CD1c-positive myeloid dendritic cell (primary cell): ENCODE measurements around the gene NTRK3.

Source experiments
- DNase-seq: peaks from one replicate; pipeline ENCODE4 v3.0.0-alpha.2; 2016; ENCODE audit errors: extremely low spot score

NTRK3 gene

DNA sequence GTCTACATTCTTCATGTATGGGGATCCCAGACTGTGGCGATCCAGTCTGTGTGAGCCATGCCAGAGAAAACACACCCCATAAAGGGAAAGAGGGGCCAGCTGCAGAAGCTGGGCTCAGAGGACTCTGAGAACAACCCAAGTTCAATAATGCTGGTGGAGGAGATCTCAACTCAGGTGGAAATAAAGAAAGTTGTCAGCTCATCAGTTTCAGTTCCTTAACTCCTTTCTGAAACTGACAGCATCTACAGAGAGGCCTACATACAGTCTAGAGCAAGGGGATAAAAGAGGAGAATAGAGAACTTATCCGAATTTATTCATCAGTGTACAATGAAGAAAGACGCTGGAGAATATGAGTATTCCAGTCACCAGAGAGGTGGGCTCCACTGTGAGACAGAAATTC is 77.0 kb downstream of the NTRK3 start:
- DNase-seq, result no peak

DNA sequence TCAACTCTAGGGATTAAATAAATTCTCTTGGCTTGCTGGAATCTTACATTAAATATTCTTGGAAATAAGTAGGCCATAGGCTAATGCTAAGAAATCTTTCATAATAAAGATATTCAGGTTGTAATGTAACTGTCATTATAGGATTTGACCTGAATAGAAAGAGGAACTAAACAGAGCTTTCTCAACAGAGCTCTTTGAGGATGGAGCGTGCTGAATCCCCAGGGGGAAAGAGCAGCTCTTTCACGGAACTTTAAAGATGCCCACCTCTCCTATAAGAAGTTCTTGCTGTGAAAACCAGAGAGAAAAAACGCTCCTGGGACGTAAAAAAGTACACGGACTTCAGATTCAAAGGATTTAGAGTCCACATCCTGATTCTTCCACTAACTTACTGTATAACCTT is 77.9 kb downstream of the NTRK3 start:
- DNase-seq, result no peak

DNA sequence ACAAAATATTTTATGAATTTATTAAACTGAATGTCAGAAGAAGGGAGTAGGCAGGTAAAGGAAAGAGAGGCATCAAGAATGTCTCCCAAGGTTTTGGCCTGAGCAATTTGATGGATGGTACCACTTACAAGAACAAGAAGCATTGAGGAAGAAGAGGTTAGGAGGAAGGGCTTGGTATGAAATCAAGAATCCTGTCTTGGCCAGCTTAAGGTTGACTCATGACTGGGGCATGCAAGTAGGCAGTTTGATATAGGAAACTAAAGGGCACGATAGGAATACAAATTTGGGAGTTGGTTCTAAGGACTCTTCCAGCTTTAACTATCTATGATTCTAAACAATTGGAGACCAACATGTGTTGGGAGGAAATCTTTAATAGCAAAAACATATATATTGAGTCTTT is 79.1 kb downstream of the NTRK3 start:
- no peak for DNase-seq

DNA sequence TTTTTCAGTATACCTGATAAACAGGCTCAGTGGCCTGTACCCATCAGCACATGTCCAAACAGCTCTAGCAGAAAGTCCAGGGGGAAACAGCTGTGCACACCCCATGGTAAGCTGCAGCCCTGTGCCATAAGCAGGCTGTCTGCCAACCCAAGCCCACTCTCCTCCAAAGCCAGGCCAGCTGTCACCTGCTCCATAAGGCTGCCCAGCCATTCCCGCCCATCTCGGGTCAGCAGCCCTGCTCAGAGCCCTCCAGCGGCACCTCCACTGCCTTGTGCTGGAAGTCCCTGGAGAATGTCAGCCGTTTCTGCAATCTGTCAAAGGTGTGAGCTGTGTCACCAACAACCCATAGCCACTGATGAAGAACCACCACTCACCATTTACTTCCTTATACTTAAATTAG is 82.0 kb downstream of the NTRK3 start:
- no peak for DNase-seq

DNA sequence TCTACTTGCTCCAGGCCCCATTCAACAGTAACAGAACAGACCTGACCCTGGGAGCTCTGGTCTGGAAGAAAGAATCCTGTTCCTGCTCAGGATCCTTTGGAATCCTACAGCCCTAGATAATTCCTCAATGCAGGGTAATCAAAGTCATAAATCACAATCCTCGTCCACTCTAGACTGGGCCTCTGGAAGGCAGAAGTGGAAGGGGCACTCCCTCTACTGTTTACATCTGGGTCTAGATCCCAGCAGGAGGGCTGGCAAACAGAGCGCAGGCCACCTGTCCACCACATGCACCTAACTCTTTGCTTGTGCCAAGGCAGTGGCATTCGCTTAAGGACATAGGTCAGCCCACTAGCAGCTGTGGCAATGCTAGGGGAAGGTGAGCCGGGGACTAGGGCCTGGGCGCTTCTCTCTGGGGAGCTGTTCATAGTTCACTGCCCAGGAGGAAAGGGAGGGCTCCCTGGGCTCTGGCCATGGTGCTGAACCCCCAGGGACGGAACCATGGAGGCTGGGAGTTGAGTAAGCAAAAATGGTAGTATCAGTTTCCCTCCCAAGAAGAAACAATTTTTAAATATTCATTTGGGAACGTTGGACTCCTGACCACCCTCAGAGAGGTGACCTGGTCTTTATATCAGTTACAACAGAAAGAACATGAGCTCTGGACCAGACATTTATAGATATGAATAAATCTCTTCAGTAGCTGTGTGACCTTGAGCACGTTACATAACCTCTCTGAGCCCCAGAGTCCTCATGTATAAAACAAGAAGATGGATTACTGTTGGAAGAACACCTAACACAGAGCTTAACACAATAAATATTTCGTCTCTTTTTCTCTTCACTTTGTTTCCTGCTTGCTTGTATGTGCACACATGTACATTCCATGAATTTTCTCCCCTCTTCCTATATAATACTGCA is 90.2 kb downstream of the NTRK3 start:
- no peak for DNase-seq

DNA sequence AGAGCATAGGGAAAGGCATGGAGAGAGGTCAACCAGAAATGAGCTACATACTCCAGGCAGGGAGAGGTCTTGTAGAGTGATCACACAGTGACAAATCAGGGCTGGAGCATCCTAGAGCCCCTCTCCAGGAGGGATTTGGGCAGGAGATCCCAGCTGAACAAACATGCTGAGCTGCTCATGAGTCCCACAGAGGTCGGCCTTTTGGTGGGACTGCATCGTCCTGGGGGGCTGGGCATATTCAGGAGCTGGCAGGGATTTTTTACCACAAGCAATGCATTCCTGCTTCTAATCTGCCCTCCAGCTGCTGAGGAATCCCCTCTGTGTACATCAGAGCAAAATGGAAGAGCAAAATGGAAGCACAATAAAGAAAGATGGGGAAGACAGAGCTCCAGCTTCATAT is 94.9 kb downstream of the NTRK3 start:
- no peak for DNase-seq

DNA sequence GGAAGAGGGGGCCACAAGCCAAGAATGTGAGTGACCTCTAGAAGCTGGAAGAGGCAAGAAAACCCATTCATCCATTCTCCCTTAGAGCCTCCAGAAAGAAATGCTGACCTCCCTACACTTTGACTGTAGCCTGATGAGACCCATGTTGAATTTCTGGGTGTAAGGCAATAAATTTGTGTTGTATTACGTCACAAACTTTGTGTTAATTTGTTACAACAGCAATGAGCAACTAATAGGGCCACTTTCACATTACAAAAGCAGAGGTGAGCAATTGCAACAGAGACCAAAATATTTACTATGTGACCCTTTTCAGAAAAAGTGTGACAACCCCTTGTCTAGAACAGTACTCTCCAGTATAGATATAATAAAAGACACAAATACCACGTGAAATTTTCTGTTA is 101.2 kb downstream of the NTRK3 start:
- no peak for DNase-seq

DNA sequence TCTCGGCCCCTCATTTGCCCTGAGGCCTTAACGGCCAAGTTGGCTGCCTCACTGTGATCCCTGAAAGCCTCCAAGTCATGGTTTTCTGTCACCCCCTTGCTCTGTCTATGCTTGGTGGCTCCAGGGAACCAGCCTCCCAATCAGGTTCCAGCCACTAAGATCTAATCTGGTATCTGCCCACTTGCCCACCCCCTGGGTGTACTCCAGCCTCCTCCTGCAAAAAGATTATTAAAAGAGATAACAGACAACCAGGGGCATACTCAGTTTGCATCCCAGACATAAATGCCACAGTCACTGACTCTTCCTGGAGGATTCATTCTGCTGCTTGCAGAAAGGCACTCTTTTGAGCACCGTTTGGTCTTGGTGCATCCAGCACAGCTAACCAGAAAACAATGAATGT is 103.9 kb downstream of the NTRK3 start:
- DNase-seq, result no peak

DNA sequence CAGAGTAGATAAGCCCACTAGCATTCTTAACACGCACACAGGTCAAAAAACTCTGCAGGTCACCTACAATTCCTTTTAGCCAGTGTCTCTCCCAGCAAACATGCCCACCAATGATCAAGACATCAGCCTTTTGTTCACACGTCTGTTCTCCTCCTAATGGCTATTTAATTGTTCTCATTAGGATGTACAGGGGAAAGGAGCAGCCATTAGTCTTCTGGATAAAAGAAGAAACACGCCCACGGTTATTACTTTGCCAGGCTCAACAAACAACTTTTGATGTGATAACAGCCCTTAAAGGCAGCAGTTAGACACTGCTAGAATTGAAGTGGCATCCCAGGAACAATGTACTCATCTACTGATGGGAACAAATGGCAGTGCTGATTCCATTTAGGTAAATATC is 108.8 kb downstream of the NTRK3 start:
- no peak for DNase-seq

DNA sequence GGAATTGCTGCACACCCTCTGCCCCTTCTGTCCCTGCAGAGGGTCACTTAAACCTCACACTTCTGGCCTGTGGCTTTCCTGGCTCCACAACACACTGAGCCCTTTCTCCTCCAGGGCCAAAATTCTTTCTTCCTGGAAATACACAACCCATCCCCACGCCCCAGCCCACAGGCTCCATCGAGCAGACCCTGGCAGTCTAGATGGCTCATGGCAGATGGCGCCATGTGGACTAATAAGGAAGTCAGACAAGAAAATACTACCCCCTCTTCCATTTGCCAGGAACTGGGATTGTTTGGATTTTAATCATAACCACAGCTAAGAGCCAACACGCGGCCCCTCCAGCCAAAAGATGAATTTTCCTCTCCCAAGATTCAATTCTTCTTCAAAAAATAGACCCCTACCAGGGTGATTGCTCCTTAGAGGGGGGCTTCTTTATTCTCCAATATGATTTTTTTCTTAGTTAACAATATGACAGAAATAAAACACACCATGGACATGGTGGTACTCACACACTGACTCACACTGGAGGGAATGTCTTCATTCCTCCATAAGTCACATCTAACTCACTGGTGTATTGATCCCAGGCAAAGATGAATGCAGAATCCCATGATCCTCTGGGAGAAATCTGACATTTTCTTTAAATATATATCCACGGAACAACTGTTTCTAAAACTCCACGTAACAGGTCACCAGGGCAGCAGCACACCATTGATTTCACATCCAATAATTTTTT is 111.5 kb downstream of the NTRK3 start:
- no peak for DNase-seq

DNA sequence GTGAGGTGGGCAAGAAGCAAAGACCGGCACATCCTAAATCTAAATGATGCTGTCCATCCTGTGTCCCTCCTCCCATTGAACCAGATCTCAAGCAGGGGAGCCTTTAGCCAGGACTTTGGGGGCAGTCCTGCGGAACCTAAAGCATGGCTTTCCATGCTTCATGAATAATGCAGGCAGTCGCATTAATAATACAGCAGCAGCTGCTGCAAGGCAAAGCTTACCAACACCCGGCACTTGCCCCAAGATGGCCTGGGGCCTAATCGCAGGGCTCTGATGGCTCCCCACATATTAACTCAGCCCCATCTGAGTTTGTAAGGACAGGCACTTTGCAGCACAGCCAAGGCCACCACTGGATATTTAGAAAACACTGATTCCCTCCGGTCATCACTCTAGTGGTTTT is 114.4 kb downstream of the NTRK3 start:
- DNase-seq, result no peak

DNA sequence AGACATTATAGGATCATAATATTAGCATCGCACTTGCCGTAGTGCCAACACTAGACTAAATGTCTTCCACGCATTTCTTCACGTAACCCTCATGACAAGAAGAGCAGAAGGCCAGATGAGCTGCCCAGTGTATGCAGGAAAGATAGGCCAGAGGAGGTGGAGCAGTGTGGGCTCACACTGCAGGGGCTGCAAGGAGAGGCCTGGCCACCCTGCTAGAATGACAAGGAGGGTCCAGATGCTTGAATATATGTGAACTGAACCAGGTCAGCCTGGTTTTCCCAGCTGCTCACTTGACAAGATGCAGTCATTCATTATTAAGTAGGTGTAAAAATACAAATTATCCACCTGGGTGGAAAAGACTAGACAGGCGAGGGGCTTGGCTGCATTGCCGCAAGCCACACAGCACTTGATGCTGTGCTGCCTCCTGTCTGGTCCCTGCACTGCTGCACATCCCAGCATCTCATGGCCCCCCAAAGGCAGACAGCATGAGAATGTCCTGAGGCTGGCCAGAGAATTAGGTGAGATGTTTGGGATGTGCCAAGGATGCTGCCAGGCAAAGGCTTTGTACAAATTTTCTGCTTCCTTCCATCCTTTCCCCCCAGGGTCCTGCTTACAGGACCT is 115.2 kb downstream of the NTRK3 start:
- DNase-seq, result no peak

DNA sequence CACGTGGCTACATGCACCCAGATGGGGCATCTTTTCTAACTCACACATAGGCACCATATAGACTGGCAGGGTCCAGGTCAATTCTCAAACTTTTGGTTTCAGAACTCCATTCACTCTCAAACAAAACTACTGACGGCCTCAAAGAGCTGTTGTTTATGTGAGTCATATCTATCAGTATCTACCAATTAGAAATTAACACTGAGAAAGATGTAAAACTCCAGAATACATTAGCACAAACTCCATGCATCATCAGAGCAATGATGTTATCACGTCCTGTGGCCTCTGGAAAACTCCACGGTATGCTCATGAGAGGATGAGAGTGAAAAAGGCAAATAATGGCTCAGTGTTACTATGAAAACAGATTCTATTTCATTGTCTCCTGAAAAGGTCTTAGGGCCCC is 116.1 kb downstream of the NTRK3 start:
- DNase-seq, result no peak

DNA sequence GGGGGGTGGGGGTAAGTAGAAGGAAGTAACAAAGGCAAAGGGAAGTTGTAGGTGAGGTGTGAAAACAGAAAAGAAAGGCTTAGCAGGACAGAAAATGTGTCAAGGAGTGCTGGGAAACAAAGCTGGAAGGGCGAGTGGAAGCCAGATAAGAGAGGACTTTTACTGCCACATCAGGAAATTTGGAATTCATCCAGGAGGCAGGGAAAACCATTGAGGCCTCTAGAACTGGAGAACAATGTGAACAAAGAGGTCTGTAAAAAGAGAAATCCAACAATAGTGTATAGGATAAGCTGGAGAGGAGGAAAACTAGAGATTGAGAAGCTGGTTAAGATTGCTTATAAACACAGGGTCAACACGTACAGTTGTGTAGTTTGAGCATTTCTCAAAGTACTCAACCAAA is 116.6 kb downstream of the NTRK3 start:
- DNase-seq, result no peak

DNA sequence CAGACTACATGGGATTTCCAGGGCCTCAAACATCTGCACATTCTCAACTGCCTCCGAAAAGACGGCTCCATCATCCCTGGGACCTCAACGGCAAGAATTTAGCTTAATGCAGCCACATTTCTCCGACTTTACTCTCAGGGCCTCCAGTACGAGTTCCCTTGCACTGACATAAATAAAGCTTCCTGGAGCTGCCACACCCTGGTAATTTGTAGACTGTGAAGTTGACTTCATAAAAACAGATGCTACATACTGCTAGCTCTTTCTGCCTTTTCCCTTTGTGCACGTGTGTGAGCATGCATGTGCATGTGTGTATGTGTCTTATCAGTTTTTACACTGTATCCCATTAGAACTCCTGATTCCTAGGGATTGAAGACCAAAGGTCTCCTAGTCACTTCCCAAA is 122.7 kb downstream of the NTRK3 start:
- DNase-seq, result no peak

DNA sequence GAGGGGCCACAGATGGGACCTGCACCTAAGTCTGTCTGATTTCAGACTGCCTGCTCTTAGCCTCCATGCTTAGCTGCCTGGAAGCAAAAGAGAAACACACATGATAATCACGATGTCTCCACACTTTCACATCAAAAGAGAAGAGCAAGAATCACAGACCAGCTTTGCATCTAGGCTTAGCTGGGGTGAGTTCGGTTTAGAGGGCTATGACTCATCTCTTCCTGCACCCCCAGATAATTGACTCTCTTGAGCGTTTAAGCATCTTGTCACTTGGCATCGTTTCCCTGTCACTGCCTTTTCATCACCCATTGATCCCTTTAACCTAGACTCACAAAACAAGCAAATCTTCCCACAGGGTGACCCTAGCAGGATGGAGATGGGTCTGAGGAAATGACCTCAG is 124.0 kb downstream of the NTRK3 start:
- no peak for DNase-seq

DNA sequence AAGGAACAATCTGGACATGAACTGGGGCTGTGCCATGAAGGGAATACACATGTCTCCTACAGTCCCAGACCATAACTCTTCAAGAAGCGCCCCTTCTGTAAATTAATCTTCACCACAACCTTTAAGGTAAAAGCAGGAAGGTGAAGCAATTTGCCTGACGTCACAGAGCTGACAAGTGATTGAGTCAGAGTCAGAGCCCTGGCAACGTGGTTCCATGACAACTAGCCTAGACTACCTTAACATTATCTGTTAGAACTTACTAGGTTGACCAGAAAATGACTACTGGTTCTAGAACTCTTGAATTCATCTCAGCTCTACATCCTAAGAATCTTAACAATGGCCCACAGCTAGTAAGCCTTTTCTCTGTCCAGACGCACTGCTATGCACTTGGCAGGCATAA is 124.6 kb downstream of the NTRK3 start:
- no peak for DNase-seq

DNA sequence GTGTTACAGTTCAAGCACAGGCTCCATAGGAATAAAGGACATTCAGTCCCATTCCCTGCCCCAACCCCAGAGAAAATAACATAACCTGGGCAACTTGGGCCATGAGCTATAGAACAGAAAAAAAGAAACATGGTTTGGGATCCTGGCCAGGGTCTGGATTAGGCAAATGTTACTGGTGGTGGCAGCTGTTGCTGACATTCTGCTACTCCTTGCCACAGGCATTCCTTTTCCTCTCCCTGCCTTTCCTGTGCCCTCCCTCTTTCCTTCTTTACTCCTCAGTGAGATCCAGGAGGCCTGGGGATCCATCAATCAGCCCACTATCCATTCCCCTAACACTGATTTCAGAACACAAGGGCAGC is 129.1 kb downstream of the NTRK3 start:
- no peak for DNase-seq

DNA sequence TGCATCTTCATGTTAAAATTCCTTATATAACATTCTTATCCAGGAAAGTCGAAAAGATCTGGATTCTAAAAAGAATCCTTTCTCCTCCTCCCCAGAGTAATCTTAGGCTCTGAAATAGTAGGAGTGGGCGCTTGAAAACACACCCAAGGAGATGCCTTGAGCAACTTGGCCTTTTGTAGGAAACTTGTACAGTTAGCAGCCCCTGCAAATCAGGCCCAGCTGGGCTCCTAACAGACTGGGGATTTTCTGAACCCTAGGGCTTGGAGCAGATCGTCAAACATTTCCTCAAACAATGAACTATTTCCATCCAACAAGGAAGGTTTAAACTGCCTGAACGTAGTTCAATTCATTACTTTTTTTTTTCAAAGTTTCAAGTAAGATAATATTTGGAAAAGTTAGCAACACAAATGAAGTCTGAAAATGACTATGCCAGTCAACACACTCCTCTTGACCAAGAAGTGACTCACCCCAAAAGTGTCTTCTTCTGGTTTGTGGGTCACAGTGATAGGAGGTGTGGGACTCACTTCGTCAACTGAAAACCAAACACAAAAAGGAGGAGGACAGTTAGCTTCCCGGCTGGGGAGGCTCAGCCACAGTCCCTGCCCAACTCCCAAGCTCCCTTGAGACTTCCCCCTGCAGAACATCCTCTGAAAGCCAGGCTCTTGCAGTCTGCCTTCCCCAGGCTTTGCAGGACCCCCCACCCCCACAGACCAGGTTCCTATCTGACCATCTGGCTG is 129.7 kb downstream of the NTRK3 start:
- no peak for DNase-seq

DNA sequence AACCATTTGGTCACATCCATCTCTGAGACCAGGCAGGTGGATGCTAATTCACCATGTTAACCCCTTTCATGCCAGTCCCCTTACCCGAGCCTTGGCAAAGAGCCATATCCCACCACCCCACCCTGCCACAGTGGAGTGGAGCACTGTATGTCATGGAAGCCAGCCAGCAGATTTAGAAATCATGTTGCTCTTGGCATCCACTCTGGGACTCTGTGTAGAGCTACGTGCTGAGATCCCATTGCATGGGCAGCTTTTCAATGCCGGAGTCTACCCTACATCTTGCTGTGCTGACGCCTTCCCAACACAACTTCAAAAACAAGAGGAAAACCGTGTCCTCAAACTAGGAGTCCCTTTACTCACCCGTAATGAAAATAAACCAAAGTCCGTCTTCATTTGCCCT is 131.0 kb downstream of the NTRK3 start:
- no peak for DNase-seq

DNA sequence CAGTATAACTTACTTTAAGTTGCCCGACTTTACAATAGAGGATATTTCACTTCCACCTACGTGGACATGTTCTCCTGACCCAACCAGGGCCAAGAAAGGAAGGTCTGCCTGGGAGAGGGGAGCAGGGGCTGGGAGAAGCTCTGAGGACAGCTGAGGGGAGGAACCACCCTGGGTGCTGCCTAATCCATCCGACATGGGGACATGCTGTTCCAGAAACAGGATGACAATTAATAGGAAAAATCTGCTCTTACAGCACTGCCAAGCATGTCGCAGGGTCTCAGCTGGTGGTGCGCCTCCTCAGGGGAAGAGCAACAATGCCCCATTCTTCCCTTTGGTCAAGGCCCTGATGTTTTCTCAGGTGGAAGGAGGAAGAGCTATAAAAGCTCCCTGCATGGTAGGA is 132.3 kb downstream of the NTRK3 start:
- no peak for DNase-seq

DNA sequence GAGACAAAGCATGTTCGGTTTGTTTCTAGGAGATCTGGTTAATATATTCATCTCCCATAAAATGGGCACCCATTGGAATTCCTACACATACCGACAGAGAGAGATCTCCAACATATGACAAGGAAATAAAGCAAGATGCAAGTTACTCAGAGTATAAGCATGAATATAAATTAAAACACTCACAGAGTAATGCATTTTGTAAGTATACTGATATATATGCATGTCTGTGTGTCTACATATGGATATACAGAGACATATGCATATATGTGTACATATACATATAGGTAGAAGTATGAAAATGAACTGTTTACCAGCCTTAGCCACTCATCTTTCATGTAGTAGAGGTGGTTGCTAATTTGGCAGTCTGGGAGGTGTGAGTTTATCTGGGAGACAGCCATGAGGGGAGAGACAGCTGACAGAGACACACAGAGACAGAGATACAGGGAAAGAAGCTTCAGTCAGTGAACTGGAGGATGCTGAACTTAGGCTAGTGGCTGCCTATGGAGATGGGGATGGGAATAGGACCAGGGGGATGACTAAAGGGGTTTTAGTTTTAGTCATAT is 134.5 kb downstream of the NTRK3 start:
- DNase-seq, result no peak
